PC-3 (cell line): ENCODE measurements around the gene PTPRA.

ENCODE experiments used
- EZH2 ChIP-seq: fragments of 300-600 bp; sonication (generic); IDR thresholded peaks from one replicate; pipeline ENCODE4 v1.6.1; 2017; ENCODE audit warnings: antibody characterized with exemption, mild to moderate bottlenecking, low read length; ENCODE audit not compliant: unreplicated experiment
- TF ChIP-seq, protein P1 (sequence below): fragments of 300-600 bp; sonication (generic); conservative IDR thresholded peaks from 2 replicates; pipeline ENCODE4 v1.5.1; 2017; ENCODE audit warnings: antibody characterized with exemption, low read depth, mild to moderate bottlenecking, low read length

DNA sequence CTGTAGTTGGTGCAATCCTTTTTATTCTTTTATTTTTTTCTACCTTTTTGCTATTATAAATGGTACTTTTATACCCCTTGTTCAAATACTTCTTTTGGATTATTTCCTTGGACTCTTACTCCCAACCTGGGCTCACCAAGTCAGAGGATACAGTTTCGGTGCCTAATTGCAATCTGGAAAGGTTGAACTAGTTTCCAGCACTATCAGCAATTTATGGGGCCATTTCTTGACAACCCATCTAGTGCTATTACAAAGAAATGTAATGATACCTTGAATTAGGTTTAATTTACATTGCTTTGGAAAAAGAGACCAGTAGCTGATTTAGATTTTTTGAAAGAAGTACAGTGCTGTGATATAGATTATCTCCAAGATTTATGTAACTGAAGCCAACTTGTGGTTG is 5.2 kb downstream of the PTPRA start:
- TF ChIP-seq, protein P1, sequence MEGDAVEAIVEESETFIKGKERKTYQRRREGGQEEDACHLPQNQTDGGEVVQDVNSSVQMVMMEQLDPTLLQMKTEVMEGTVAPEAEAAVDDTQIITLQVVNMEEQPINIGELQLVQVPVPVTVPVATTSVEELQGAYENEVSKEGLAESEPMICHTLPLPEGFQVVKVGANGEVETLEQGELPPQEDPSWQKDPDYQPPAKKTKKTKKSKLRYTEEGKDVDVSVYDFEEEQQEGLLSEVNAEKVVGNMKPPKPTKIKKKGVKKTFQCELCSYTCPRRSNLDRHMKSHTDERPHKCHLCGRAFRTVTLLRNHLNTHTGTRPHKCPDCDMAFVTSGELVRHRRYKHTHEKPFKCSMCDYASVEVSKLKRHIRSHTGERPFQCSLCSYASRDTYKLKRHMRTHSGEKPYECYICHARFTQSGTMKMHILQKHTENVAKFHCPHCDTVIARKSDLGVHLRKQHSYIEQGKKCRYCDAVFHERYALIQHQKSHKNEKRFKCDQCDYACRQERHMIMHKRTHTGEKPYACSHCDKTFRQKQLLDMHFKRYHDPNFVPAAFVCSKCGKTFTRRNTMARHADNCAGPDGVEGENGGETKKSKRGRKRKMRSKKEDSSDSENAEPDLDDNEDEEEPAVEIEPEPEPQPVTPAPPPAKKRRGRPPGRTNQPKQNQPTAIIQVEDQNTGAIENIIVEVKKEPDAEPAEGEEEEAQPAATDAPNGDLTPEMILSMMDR: no peak
- no peak for TF ChIP-seq EZH2
